HEK293 (cell line): ENCODE data around the gene DGKG.

Source experiments
- CTCF ChIA-PET: fragments of 350-600 bp; formaldehyde crosslinking; extraction: SDS; loops from one replicate; lab custom pipeline; 2021; ENCODE audit warnings: antibody characterized with exemption; lab: Yijun Ruan, JAX
- POLR2A ChIA-PET: fragments of 300-600 bp; formaldehyde crosslinking; extraction: SDS; loops from one replicate; lab custom pipeline; 2020; ENCODE audit warnings: antibody characterized with exemption, inconsistent platforms; lab: Yijun Ruan, JAX
- H3K27ac ChIP-seq: fragments of 200-500 bp; sonication (Bioruptor generic); 2 replicates; pipeline ENCODE4 v1.5.1; 2014; ENCODE audit warnings: low read depth, low read length, control low read depth, inconsistent platforms; ENCODE audit errors: extremely low read depth
- H3K36me3 ChIP-seq, 2 experiments: fragments of 200-500 bp in 1 of 2; sonication (Bioruptor generic) in 1 of 2; 1 replicate in 1 of 2; 2 replicates in 1 of 2; pipeline ENCODE4 v1.5.1; 2014 to 2017; ENCODE audit warnings: inconsistent platforms in 2 of 2, low read length in 2 of 2; ENCODE audit not compliant: control insufficient read depth in 2 of 2, insufficient read depth in 1 of 2
- H3K4me1 ChIP-seq: fragments of 200-500 bp; sonication (Bioruptor generic); 2 replicates; pipeline ENCODE4 v1.5.1; 2014; ENCODE audit warnings: mild to moderate bottlenecking, low read length, inconsistent platforms; ENCODE audit not compliant: control insufficient read depth, insufficient read depth
- H3K4me3 ChIP-seq: 2 replicates; pipeline ENCODE4 v1.5.1; 2011; ENCODE audit warnings: low read depth, mild to moderate bottlenecking, control low read depth, low read length, moderate library complexity
- H3K9me3 ChIP-seq: fragments of 200-500 bp; sonication (Bioruptor generic); 2 replicates; pipeline ENCODE4 v1.5.1; 2014; ENCODE audit warnings: low read depth, low read length, inconsistent platforms; ENCODE audit not compliant: control insufficient read depth, insufficient read depth
- CTCF ChIP-seq: fragments of 450-650 bp; formaldehyde crosslinking; IDR thresholded peaks from 2 replicates; pipeline ENCODE4 v1.5.1; 2016; ENCODE audit warnings: missing biosample characterization, missing genetic modification characterization
- HOXC10 ChIP-seq: sonication (generic); formaldehyde crosslinking; IDR thresholded peaks from 2 replicates; pipeline ENCODE4 v1.8.1; 2023; ENCODE audit warnings: mild to moderate bottlenecking, missing genetic modification reagents
- MEIS1 ChIP-seq: sonication (generic); formaldehyde crosslinking; IDR thresholded peaks from 2 replicates; pipeline ENCODE4 v1.8.1; 2022; ENCODE audit warnings: missing genetic modification reagents, mild to moderate bottlenecking, borderline replicate concordance
- OVOL3 ChIP-seq: fragments of 450-650 bp; formaldehyde crosslinking; IDR thresholded peaks from 2 replicates; pipeline ENCODE4 v1.5.1; 2016; ENCODE audit warnings: missing biosample characterization, missing genetic modification characterization
- PRDM1 ChIP-seq: fragments of 450-650 bp; formaldehyde crosslinking; IDR thresholded peaks from 2 replicates; pipeline ENCODE4; 2016; ENCODE audit warnings: missing biosample characterization, missing genetic modification characterization
- REPIN1 ChIP-seq: fragments of 450-650 bp; formaldehyde crosslinking; IDR thresholded peaks from 2 replicates; pipeline ENCODE4 v1.5.1; 2017; ENCODE audit warnings: missing biosample characterization, missing genetic modification characterization, low read depth
- SETDB1 ChIP-seq: IDR thresholded peaks from one replicate; pipeline ENCODE4 v1.6.1; 2017; ENCODE audit warnings: mild to moderate bottlenecking, low read length, moderate library complexity, mixed read lengths; ENCODE audit not compliant: insufficient read length
- WT1 ChIP-seq: fragments of 450-650 bp; formaldehyde crosslinking; IDR thresholded peaks from 2 replicates; pipeline ENCODE4 v1.5.1; 2016; ENCODE audit warnings: missing biosample characterization, missing genetic modification characterization
- ZBTB20 ChIP-seq: fragments of 450-650 bp; formaldehyde crosslinking; IDR thresholded peaks from 2 replicates; pipeline ENCODE4 v1.5.1; 2016; ENCODE audit warnings: missing biosample characterization, missing genetic modification characterization
- ZBTB49 ChIP-seq: fragments of 450-650 bp; formaldehyde crosslinking; IDR thresholded peaks from 2 replicates; pipeline ENCODE4 v1.5.1; 2016; ENCODE audit warnings: missing biosample characterization, missing genetic modification characterization, low read depth
- ZNF148 ChIP-seq: fragments of 450-650 bp; formaldehyde crosslinking; IDR thresholded peaks from 2 replicates; pipeline ENCODE4 v1.5.0; 2017; ENCODE audit warnings: missing biosample characterization, missing genetic modification characterization, borderline replicate concordance
- ZNF174 ChIP-seq: fragments of 450-650 bp; formaldehyde crosslinking; IDR thresholded peaks from 2 replicates; pipeline ENCODE4 v1.5.0; 2017; ENCODE audit warnings: missing biosample characterization, mild to moderate bottlenecking, missing genetic modification characterization
- ZNF214 ChIP-seq: fragments of 450-650 bp; formaldehyde crosslinking; IDR thresholded peaks from 2 replicates; pipeline ENCODE4 v1.5.1; 2017; ENCODE audit warnings: missing biosample characterization, mild to moderate bottlenecking, missing genetic modification characterization, borderline replicate concordance
- ZNF274 ChIP-seq, 2 experiments: fragments of 200-500 bp in 1 of 2; fragments of 450-650 bp in 1 of 2; sonication (Bioruptor generic) in 1 of 2; formaldehyde crosslinking in 1 of 2; IDR thresholded peaks; 2 replicates each; pipeline versions ENCODE4 v1.5.1 to v1.6.1; 2014 to 2016; ENCODE audit warnings: borderline replicate concordance in 1 of 2, inconsistent platforms in 1 of 2, low read length in 1 of 2, missing biosample characterization in 1 of 2, missing genetic modification characterization in 1 of 2
- ZNF292 ChIP-seq: fragments of 450-650 bp; formaldehyde crosslinking; IDR thresholded peaks from 2 replicates; pipeline ENCODE4 v1.5.1; 2016; ENCODE audit warnings: low read depth, missing biosample characterization, missing genetic modification characterization, borderline replicate concordance
- ZNF324 ChIP-seq: fragments of 450-650 bp; formaldehyde crosslinking; IDR thresholded peaks from 2 replicates; pipeline ENCODE4 v1.5.1; 2016; ENCODE audit warnings: missing biosample characterization, missing genetic modification characterization
- ZNF423 ChIP-seq: fragments of 450-650 bp; formaldehyde crosslinking; IDR thresholded peaks from 2 replicates; pipeline ENCODE4 v1.5.1; 2016; ENCODE audit warnings: missing biosample characterization, missing genetic modification characterization
- ZNF433 ChIP-seq: fragments of 450-650 bp; formaldehyde crosslinking; IDR thresholded peaks from 2 replicates; pipeline ENCODE4 v1.5.1; 2016; ENCODE audit warnings: missing biosample characterization, missing genetic modification characterization, low read depth
- ZNF518A ChIP-seq: fragments of 450-650 bp; formaldehyde crosslinking; conservative IDR thresholded peaks from 2 replicates; pipeline ENCODE4 v1.5.1; 2016; ENCODE audit warnings: low read depth, missing biosample characterization, missing genetic modification characterization
- ZNF549 ChIP-seq: fragments of 450-650 bp; IDR thresholded peaks from 2 replicates; pipeline ENCODE4 v1.5.1; 2018; ENCODE audit warnings: missing biosample characterization, missing genetic modification characterization, mild to moderate bottlenecking, inconsistent platforms, moderate library complexity
- ZNF621 ChIP-seq: fragments of 450-650 bp; formaldehyde crosslinking; IDR thresholded peaks from 2 replicates; pipeline ENCODE4 v1.5.1; 2017; ENCODE audit warnings: missing biosample characterization, missing genetic modification characterization
- ZNF624 ChIP-seq: fragments of 450-650 bp; formaldehyde crosslinking; IDR thresholded peaks from 2 replicates; pipeline ENCODE4 v1.5.1; 2017; ENCODE audit warnings: missing biosample characterization, missing genetic modification characterization
- ZNF670 ChIP-seq: fragments of 450-650 bp; formaldehyde crosslinking; IDR thresholded peaks from 2 replicates; pipeline ENCODE4 v1.5.1; 2016; ENCODE audit warnings: missing biosample characterization, missing genetic modification characterization, low read depth
- ZNF704 ChIP-seq: fragments of 450-650 bp; formaldehyde crosslinking; IDR thresholded peaks from 2 replicates; pipeline ENCODE4 v1.5.1; 2016; ENCODE audit warnings: missing biosample characterization, missing genetic modification characterization

DGKG gene

GRCh38 chr3:186239321-186239720, 122.7 kb downstream of the DGKG start:
- POLR2A ChIA-PET = no interaction called here
- no peaks in the 10 kb centered on the region for H3K4me1 ChIP-seq
- no peaks in the 10 kb centered on the region for H3K9me3 ChIP-seq
- no peak overlapping the region for H3K27ac ChIP-seq
- CTCF ChIA-PET = no interaction called here
- TF ChIP-seq HOXC10 (no peak), ZNF433 (tag by site-specific recombination) (no peak), ZNF274 (IDR thresholded peaks at IDR 0.05; ENCODE audit: low read length) (no peak), ZNF274 (tag by site-specific recombination; IDR thresholded peaks at IDR 0.05; ENCODE audit: borderline replicate concordance) (no peak), OVOL3 (tag by site-specific recombination) (no peak), REPIN1 (tag by site-specific recombination) (no peak), WT1 (tag by site-specific recombination) (no peak), ZNF423 (tag by site-specific recombination) (no peak), ZNF214 (tag by site-specific recombination) (no peak), ZNF324 (tag by site-specific recombination) (no peak), CTCF (tag by site-specific recombination) (no peak), ZNF704 (tag by site-specific recombination) (no peak), ZNF621 (tag by site-specific recombination) (no peak), ZBTB49 (tag by site-specific recombination) (no peak), ZNF174 (tag by site-specific recombination) (no peak), ZNF670 (no peak), ZNF292 (tag by site-specific recombination) (no peak)
- H3K4me3 ChIP-seq = no peak overlapping the region
- H3K36me3 ChIP-seq = no peaks in the 10 kb centered on the region

GRCh38 chr3:186237915-186238314, 124.1 kb downstream of the DGKG start:
- no peaks in the 10 kb centered on the region for H3K4me1 ChIP-seq
- CTCF ChIA-PET = interaction anchor here (0.6 kb wide), 1 partner anchor 39 kb away, joined by 3 read pairs; no protein-coding TSS in a partner anchor
- no peak overlapping the region for H3K4me3 ChIP-seq
- no peak overlapping the region for H3K27ac ChIP-seq
- POLR2A ChIA-PET = no interaction called here
- no peaks in the 10 kb centered on the region for H3K9me3 ChIP-seq
- no peaks in the 10 kb centered on the region for H3K36me3 ChIP-seq
- TF ChIP-seq ZNF624 (tag by site-specific recombination) (no peak), MEIS1 (CRISPR knock-in tag) (no peak), SETDB1 (no peak), PRDM1 (tag by site-specific recombination) (no peak), ZNF549 (tag by site-specific recombination) (no peak), ZNF148 (no peak), ZNF518A (tag by site-specific recombination) (no peak), ZBTB20 (no peak)
